HEK293T (cell line): ENCODE measurements around the gene TCF7L1.
"Not testable (repeated sequence)": the region's sequence is repeated elsewhere in the genome, so short reads cannot be mapped to it uniquely, and the experiment has no call there.

Experiments used
- ARNT ChIP-seq: fragments of 450-650 bp; IDR thresholded peaks from 2 replicates; pipeline ENCODE4 v1.6.1; 2017; ENCODE audit warnings: mild to moderate bottlenecking
- BHLHE40 ChIP-seq: fragments of 450-650 bp; IDR thresholded peaks from 2 replicates; pipeline ENCODE4 v1.6.1; 2016; ENCODE audit warnings: mild to moderate bottlenecking, moderate library complexity, borderline replicate concordance
- CTBP1 ChIP-seq: fragments of 450-650 bp; IDR thresholded peaks from 2 replicates; pipeline ENCODE4 v1.6.1; 2016; ENCODE audit warnings: borderline replicate concordance
- FOXK2 ChIP-seq: fragments of 450-650 bp; IDR thresholded peaks from 2 replicates; pipeline ENCODE4 v1.6.1; 2016; ENCODE audit warnings: mild to moderate bottlenecking
- FOXM1 ChIP-seq: fragments of 450-650 bp; IDR thresholded peaks from 2 replicates; pipeline ENCODE4 v1.6.1; 2017; ENCODE audit warnings: mild to moderate bottlenecking, borderline replicate concordance
- L3MBTL2 ChIP-seq: fragments of 450-650 bp; conservative IDR thresholded peaks from 2 replicates; pipeline ENCODE4 v1.6.1; 2016; ENCODE audit warnings: mild to moderate bottlenecking
- LEF1 ChIP-seq: fragments of 450-650 bp; IDR thresholded peaks from 2 replicates; pipeline ENCODE4 v1.6.1; 2017; ENCODE audit warnings: mild to moderate bottlenecking, borderline replicate concordance
- PKNOX1 ChIP-seq: fragments of 450-650 bp; IDR thresholded peaks from 2 replicates; pipeline ENCODE4 v1.6.1; 2016
- SP1 ChIP-seq: fragments of 450-650 bp; IDR thresholded peaks from 2 replicates; pipeline ENCODE4 v1.6.1; 2017
- SUZ12 ChIP-seq: fragments of 450-650 bp; IDR thresholded peaks from 2 replicates; pipeline ENCODE4 v1.6.1; 2016; ENCODE audit warnings: mild to moderate bottlenecking
- TARDBP ChIP-seq: fragments of 450-650 bp; IDR thresholded peaks from 2 replicates; pipeline ENCODE4 v1.6.1; 2016

GRCh38 chr2:85343207-85343895 lies 210.2 kb downstream of the TCF7L1 start:
- TF ChIP-seq BHLHE40, SUZ12, FOXM1, CTBP1, SP1, LEF1, TARDBP, L3MBTL2, PKNOX1, FOXK2, ARNT: not testable (repeated sequence)
